Stimulated activated CD8-positive, alpha-beta memory T cell treated with anti-CD3 and anti-CD28 coated beads, Interleukin-12 subunit alpha, Interleukin-12 subunit beta, amount 100 ng/mL, for 24 hours (primary cell): ENCODE measurements around the gene EOLA1.
A peak's percentile ranks its signal among the peaks of the same experiment; 100 is the strongest.
"Not testable (repeated sequence)": the region's sequence is repeated elsewhere in the genome, so short reads cannot be mapped to it uniquely, and the experiment has no call there.

Experiments used
- DNase-seq: peaks from one replicate; pipeline ENCODE4 v3.0.0-alpha.2; 2020; ENCODE audit errors: extremely low read depth

Gene EOLA1

DNA sequence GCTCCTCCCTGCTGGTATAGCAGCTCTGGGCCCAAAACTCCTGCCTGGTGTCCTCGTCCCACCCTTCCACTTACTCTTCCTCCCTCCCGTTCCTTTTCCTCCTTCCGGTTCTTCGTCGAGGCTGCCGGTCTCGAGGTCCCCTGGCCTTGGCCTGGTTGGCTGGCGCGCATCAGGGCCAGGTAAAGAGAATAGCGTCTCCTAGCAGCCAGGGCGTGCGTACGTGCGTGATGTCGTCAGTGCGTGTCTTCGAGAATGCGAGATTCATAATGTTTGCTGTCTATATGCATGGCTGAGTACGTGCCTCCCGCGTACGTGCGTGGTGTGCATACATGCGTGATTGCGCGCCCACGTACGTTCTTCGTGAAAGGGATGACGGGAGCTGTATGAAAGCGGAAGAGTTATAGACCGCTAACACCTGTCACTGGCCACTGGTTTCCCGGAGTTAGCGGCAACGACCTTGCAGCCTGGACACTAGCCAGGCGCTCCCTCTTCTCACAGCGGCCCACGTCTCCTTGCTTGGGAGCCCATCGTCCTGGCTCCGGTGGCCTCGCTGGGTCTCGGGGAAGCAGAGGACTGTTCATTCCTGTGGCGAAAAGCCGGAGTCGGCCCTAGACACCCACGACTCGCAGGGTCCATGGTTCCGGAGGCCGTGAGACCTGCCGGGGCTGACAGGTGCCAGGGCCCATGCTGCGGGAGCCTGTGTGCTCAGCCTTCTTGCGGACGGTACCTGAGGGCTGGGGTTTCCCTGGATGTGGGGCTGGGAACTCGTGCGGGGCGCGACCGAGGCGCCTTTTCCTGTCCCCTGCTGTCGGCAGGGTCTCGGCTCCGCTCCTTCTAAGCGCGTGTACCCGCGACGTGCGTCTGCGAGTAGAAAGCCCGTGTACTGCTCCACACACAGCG lies at the start of gene EOLA1:
Gene EOLA1, plus strand, starts transcription at position 392 of the 900 bp plus-strand sequence. CDS start 4,619 bp downstream, outside the sequence.
- DNase-seq, result peak; percentile 71

DNA sequence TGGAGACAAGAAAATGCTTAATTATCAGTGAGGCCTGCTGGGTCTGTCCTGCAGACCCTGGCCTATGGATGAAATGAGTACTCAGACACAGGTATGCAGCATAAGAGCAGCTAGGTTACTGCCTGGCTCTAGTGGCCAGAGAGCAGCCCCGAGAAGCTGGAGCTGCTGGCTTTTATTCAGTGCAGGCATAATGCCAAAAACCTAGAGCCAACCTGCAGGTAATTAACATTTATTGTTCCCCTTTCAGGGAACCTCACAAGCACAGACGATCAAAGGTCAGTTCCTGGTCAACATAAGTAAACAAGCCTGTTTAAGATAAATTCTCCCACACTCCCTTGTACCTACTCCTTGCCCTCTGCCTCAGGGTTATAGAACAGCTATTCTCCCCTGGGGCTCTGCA lies 49.0 kb upstream of the EOLA1 start:
- no peak for DNase-seq

DNA sequence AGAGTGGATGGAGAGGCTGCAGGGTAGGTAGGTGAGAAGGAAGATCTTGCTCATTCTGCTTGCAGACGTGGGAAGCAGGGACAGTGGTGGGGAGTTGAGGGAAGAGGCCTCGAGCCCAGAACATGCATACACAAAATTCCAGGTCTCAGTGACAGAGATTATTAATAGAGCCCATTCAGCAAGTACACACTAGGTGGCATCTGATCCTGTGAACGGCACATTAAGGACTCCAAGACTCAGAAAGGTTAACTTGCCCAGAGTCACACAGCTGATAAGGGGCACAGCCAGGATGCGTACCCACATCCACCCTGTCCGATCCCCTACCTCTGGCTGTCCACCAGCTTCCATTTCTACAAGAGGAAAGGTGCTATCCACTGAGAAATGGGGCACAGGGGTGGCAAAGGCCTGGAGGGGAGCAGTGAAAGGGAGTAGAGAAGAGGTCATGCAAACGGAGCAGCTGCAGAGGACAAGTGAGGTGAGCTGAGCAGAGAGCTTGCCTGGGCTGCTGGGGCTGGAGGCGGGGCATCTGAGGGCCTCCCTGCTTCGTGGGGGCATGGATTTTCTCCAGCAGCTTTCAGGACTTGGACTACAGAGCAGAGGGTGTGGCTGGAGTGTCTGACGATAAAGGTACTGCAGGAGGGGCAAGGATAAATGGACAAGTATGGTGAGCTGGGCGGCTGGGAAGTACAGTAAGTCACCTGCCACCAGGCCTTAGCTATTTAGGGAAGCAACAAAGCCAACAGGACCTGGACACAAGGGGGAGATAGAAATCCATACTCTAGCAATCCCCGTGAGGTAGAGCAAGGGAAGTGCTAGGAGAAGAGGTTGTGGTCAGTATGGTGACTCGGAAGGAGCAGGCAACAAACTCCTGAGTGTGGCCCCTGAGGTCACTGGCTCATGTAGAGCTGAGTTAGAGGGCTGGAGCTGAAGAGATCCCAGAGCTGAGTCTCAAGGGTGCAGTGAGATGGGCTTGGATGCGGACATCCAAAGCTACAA lies 46.9 kb upstream of the EOLA1 start:
- DNase-seq, result no peak

DNA sequence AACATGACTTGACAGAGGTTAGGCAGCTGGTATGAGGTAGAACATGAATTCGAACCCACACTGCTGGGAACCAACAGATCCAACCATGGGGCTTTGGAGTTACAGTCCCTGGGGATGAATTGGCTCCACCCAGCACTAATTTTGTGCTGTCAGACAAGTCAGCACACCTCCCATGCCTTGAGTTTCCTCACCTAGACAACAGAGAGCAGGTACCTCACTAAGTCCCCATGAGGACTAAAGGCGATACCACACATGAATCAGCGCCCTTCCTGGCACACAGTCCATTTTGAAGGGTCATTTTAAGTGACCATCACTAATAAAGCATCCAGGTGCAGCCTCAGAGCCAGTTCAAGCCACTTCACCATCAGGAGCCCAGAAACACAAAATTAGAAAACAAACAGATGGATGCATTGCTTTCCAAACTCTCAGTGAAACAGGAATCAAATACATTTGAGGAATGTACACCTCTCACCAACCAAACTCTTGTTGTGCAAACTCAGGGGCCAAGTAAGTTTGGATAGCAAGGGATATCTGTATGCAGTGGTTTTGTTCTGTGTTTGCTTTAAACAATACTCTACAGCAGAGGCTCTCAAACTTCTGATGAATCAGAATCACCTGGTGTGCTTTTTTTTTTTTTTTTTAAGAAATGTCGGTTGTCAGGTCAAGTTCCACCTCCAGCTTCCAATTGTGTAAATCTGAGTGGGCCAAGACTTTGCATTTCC lies 45.8 kb upstream of the EOLA1 start:
- no peak for DNase-seq

DNA sequence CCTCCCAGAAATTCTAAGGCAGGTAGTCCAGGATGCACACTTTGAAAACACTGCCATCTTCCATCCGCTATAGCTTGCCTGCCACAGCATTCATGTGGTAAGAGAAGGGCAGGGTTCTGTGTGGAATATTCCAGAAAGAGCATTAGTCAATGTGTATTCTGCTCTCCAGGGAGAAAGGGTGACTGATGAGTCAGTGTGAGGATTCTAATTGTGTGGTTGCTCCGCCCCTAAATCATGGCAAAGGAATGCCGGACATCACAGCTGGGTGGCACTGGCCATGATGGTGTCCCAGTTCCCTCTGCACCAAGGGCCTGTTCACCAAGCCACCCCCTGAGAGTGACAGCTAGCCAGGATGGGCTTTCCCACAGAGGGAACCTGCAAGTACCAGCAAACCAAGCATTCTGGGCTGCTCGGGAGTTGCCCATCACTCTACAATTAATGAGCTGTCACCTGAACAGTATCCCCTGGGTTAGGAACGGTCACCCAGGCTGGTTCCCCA lies 45.2 kb upstream of the EOLA1 start:
- DNase-seq, result no peak

DNA sequence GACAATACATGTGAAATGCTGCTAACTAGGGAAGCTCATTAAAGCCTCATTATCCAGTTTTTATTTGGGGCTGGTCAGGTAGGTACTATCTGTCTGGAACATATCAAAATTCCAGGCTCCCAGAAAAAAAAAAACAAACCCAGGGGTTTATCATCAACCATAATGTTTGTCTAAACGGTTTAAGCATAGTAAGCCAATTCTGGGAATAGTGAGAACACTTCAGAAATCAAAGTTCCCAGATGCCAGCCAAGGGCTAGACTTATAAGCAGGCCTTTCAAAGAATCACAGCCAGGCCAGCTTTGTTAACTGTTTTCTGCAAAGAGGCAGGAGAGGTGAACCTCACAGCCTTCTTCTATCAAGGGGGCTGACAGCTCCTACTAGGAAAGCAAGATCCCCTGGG lies 43.8 kb upstream of the EOLA1 start:
- no peak for DNase-seq

DNA sequence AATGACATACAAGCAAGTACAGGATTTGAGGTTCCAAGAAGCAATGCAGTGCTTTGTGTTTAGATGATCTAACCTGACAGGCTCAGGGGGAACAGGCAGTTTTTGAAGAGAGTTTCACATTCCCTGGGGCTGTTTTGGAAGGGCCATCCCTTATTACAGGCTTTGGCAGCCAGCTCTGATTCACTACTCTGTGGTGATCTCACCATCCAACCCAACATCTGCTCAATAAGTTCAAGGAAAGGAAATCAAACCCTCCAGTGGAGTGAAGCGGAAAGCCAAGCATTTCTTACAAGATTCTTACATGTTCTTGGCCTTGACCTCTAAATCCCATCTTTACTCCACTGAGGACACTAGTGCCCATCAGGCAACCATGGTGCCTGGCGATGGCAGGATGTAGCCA lies 43.2 kb upstream of the EOLA1 start:
- DNase-seq, result no peak

DNA sequence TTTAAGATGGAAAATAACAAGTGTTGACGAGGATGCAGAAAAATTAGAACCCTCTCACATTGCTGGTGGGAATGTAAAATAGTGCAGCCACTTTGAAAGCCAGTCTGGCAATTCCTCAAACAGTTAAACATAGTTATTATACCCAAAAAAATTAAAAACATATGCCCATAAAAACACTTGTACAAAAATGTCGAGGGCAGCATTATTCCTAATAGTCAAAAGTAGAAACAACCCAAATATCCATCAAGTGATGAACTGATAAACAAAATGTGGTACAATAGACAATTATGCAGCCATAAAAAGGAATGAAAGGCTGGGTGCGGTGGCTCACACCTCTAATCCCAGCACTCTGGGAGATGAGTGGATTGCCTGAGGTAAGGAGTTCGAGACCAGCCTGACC lies 42.0 kb upstream of the EOLA1 start:
- DNase-seq, result no peak

DNA sequence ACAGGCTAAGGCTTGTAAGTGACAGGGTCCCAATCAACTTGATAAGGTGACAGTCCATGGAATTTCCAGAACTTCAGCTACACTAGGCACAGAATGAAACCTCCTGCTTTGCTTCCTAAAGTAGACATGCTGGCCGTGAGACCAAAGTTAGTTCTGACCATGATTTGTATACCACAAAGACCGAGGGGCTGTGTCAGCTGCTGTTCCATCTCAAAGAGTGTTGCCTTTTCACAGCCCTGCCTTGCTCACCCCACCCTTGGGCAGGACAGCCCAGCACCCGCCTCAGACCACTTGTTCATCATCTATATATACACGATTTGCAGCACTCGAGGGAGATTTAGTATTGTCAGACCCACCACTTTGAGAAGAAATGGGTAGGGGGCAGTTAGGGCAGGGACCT lies 41.0 kb upstream of the EOLA1 start:
- no peak for DNase-seq

DNA sequence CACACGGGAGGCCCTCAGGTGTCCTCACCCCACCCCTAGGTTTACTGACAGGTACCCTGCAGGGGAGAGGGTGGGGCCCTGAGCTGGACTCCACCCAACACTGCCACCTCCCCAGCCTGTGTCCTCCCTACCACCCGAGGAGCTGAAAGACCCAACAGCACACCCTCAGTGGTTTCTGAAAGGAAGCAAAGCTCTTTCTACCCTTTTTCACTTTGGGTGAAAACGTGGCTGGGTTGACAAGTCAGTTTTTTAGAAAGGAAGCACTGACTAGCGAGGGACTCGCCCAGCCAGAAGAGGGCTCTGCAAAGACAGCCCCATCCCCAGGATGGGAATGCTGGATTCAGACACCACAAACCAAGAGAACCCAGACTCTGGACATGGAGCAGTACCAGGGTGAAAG lies 37.9 kb upstream of the EOLA1 start:
- not testable (repeated sequence) for DNase-seq

DNA sequence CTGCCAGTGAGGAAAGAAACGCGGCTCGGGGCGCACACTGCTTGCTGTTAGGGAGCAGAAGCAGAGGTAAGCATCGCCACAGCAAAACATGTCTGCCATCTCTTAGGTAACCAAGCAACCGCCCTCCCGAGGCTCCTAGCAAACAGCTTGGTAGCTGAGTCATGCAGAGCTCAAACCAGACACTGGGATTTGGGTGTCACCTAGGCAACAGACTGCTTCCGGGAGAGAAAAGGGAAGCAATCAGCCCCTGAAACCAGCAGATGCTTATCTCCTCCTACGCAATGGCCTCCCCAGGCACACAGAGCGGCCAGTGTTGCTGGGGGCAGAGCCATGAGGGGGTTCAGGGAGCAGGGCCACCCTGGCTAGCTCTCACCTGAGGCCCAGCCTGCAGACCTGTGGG lies 37.4 kb upstream of the EOLA1 start:
- DNase-seq, result not testable (repeated sequence)

DNA sequence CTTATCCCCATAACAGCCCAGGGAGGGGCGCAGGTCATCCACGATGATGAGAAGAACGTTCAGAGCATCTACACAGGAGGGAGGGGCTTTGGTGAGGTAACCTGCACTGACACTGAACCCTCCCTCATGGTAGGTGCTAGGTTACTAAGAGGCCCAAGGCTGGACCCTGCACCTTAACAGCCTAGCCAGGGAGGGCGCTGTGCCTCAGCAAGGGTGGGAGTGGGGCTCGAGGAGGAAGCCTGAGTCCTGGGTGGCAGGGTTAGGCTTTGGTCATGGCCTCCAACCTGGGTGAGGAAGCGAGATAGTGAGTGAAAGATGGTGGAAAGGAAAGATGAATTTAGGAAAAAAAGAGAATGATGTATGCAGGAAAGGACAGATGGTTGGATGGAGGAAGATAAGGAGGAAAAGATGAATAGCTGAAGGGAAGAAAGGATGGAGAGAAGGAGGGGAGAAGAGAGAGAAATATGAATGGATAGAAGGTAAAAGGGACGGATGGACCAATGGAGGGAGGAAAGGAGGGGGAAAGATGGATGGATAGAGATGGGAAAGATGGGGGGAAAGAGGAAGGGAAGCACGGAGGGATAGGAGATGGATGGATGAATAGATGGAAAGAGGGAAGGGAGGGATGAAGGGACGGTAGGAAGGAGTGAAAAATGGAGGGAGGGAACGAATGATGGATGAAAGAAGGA lies 36.4 kb upstream of the EOLA1 start:
- no peak for DNase-seq

DNA sequence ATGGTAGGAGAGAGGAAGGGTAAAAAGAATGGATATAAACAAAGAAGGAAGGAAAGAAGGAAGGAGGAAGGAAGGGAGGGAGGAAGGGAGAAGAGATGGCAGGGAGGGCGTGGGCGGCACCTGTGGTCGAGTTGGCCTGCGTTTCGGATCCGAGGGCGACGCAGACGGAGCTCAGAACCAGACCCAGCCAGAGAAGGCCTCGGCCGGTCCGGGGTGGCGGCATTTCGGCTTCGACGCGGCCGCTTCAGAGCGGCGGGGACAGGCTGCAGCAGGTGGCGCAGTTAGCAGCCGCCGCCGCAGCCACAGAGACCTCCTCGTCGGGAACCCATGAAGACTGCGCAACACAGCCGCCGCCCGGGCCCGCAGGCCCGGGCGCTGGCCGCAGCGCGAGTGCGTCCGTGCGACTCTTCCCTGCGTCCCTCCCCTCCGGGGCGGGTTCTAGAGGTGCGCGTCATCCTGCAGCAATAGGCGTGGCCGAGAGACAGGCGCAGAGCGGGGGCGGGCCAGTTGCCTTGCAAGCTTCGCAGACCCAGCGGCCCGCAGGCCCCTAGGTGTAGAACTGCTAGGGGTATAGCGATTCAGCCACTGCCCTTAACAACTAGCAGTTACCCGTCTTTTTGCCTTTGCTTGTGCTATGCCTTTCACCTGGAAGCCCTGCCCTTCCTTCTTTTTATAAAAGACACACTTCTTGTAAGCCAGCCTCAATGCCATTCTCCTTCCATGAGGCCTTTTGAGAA lies 35.7 kb upstream of the EOLA1 start, which contains the start of gene IDS:
Gene IDS, minus strand, starts transcription at position 392 of the 737 bp plus-strand sequence. Its CDS starts 169 bp downstream, at position 223.
- peak; percentile 60 for DNase-seq

DNA sequence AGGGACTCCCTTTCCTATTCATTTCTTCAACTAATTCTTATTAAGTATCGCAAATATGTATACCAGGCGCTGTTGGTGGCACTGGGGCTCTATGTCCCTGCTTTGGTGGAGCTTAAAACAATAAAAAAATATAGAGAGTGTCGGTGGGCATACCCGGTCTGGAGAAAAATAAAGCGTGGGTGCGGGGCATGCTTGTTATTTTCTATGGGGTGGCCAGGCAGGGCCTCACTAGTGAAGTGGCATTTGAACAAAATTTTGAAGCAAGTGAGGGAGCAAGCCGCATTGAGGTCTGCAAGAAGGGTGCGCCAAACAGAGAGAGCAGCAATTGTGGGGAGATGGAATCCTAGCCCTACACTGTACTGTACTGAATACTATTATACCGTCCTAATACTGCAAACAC lies 35.1 kb upstream of the EOLA1 start:
- DNase-seq, result no peak

DNA sequence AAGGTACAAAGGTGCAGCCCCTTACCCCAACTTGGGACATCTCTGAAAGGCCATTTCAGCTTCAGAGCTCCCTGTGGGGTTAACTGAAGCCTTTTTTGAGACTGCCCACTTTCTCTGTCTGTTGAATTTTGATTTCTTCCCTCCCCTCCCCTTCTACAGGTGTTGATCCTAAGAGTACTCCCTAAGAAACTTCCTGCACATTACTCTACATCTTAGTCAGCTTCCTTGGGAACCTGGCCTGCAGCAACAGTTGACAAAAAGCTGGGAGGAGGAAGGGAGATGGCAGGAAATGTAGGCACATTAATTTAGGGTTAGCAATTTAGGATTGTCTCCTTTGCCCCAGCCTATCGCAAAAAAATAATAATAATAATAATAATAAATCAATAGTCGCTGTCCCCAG lies 34.5 kb upstream of the EOLA1 start:
- no peak for DNase-seq

DNA sequence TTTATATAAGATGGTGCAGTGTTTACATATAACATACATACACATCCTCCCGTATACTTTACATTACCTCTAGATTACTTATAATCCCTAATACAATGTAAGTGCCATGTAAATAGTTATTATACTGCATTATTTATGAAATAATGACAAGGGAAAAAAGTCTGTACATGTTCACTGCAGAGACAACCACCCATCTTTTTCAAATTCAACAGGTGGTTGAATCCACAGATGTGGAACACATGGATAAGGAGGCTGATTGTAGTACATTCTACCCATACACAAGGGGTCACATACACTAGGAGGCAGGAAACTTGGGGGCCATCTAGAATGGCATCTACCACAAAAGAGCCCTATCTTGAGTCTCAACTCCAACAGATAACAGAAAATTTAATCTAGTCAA lies 32.3 kb upstream of the EOLA1 start:
- no peak for DNase-seq

DNA sequence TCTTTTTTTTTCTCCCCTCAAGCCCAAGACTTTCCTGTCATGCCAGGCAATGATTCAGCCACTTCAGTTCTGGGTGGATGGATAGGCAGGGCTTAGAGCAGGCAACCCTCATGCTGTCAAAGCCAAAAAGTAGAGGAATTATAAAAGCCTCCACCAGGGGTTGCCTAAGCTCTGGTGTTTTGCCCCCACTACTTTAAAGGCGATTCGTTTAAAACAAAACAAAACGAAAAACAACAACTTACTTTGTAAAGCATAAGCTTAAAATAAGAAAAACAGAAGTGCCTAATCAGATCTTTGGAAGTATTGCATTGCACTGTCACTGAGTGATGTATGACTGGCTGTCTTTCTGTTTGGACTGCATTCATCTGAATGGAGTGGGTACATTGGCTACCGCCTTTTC lies 30.4 kb upstream of the EOLA1 start:
- DNase-seq, result no peak

DNA sequence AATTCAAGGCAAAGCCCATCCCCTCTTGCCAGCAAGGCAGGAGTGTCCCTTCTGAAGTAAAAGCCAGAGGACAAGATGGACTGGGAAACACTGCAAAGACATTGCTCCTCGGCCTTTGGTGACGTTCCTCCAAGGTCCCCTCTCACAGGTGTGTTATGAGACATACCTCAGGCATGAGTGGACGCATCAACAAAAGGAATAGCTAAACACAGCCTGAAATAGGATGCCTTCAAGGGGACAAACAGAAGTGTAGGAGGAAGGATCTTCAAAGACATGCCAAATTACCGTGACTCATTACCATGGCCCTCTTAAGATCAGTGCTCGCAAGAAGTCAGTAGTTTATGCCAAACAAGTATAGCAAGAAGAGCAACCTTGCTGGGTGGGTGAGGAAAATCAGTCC lies 29.7 kb upstream of the EOLA1 start:
- no peak for DNase-seq

DNA sequence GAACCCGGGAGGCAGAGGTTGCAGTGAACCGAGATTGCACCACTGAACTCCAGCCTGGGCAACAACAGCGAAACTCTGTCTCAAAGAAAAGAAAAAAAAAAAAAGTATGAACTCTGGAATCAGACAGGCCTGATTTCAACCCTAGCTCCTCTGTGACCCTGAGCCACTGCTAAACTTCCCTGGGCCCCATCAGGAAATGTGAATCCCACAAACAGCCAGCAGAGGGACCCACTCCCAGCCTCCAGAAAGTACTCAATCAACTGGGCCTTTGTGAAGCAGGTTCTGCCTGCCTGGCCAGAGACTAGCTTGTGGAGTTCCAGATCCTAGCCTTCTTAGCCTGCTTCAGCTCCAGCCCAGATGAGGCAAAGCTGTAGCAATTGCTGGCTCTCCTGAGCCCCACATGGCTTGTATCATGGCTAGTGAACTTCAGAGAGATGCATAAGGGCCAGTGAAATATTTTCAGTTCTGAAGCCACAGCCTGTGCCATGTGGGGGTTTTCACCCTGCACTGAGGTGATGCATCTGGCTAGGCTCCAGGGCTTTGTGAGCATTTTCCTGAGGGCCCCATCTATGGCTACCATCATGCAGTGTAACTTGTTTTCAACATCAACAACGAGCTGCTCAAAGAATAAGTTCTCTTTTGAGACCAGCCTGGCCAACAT lies 28.5 kb upstream of the EOLA1 start:
- DNase-seq, result no peak
